ENCODE measurements around the gene TAOK2.

GRCh38 chr16:30018731-30019158 lies 45.1 kb downstream of the TAOK2 start:
- no peak for TF ChIP-seq SUZ12 (IDR thresholded peaks at IDR 0.05; ENCODE audit: extremely low read depth, insufficient read depth, insufficient read length)
- no peak for TF ChIP-seq ZNF274 (IDR thresholded peaks at IDR 0.05; ENCODE audit: low read depth, low read length)
- no peak for TF ChIP-seq YY1 (IDR thresholded peaks at IDR 0.05; ENCODE audit: insufficient read depth, insufficient read length)

Data from NT2/D1 (cell line).